Activated CD8-positive, alpha-beta memory T cell treated with anti-CD3 and anti-CD28 coated beads for 24 hours (primary cell): Measurements from ENCODE around the gene ERAP2.
"Not testable (repeated sequence)": the region's sequence is repeated elsewhere in the genome, so short reads cannot be mapped to it uniquely, and the experiment has no call there.

Experiments used
- DNase-seq: peaks from one replicate; pipeline ENCODE4 v3.0.0-alpha.2; 2020

ERAP2 gene

GRCh38 chr5:96903300-96903699 lies 27.0 kb downstream of the ERAP2 start:
- no peak for DNase-seq

- no peak for DNase-seq
Observed at GRCh38 chr5:96904054-96904931, 28.0 kb downstream of the ERAP2 start.

GRCh38 chr5:96905864-96906263 lies 29.6 kb downstream of the ERAP2 start:
- no peak for DNase-seq

DNA sequence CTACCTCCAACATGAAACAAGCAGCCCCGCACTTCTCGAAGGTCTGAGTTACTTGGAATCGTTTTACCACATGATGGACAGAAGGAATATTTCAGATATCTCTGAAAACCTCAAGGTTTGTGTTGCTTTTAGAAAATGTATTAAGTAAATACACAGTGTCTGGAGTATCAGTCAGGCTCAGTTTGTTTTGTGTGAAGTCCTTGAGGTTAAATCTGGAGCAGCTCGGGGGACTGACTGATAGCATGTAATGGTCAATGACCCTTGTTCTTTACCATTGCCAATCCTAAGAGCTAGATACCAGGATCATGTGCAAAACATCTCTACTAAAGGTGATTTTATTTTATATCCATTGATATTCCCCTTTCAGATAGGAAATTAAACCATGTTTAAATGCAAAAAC lies 32.7 kb downstream of the ERAP2 start:
- DNase-seq = no peak

DNA sequence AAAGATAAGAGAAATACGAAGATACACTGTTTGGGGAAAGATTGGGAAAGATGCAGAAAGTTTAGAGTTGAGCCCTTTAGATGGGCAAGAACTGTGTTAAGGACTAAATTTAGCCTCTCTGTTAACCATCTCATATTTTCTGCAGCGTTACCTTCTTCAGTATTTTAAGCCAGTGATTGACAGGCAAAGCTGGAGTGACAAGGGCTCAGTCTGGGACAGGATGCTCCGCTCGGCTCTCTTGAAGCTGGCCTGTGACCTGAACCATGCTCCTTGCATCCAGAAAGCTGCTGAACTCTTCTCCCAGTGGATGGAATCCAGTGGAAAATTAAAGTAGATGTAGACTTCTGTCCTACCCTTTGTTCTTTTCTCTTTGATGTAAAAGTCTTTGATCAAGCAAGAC lies 33.1 kb downstream of the ERAP2 start:
- no peak for DNase-seq

- DNase-seq = no peak
Observed at GRCh38 chr5:96911139-96911538, 34.8 kb downstream of the ERAP2 start.

- no peak for DNase-seq
Observed at GRCh38 chr5:96913233-96913632, 36.9 kb downstream of the ERAP2 start.

DNA sequence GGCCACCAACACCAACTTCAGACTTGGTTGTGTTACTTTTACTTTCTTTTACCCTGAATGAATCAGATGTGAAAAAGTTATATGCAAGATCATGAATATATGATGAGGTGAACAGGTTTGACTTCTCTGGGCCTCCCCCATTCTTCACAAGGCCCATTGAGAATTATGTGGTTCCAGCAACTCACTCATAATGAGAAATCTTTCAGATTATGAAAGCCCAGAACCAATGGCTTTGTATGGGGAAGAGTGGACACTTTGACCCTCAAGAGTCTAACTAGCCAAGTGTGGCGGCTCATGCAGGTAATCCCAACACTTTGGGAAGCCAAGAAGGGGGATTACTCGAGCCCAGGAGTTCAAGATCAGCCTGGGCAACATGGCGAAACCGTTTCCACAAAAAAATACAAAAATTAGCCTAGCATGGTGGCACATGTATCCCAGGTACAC lies 43.5 kb downstream of the ERAP2 start:
- DNase-seq = no peak

- DNase-seq = no peak
Observed at GRCh38 chr5:96920744-96921355, 44.5 kb downstream of the ERAP2 start.

DNA sequence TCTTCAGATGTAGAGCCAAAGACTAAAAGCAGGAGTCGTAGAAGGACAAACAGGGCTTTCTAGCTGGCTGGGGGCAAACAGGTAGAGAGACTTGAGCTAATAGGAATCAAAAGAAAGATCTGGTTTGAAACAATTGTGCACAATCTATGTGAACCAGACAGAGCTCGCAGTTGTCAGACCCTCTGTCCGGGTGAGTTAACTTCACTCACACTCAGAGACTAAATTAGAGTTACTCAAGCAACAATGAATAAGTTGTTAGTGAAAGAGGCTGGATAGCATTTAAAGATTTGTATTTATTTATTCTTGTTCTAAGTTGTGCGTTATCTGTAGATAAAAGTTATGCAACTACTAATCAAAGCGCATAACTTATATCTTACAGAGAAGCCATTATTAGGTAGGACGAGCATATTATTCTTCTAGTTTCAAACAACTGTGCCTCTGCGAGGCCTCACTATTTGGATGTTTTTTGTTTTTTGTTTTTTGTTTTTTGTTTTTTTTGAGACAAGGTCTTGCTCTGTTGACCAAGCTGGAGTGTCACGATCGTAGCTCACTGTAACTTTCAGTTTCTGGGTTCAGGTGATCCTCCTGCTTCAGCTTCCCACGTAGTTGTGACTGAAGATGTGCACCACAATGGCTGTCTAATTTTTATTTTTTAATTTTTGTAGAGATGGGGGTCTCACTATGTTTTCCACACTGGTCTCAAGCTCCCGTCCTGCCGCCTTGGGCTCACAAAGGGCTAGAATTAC lies 46.4 kb downstream of the ERAP2 start:
- DNase-seq = no peak

DNA sequence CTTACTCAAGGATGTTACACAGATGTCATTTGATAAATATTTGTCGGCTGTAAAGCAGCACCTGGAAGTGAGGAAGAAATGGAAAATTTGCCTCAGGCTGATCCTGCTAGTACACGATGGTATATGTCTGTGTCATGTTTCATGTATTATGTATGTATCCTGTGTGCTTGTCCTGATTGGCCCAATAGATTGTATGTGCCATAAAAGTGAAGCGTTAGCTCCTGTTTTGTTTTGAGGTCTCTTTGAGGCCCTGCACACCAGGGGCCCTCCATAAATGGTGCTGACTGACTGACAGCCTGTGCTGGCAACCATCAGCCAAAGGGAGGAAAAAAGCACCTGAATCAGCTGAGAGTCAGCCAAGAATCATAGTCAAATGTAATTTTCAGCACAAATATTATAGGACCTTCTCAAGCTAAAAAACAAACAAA lies 47.7 kb downstream of the ERAP2 start:
- no peak for DNase-seq

GRCh38 chr5:96926276-96926675 lies 50.0 kb downstream of the ERAP2 start:
- DNase-seq = no peak

GRCh38 chr5:96927008-96927407 lies 50.7 kb downstream of the ERAP2 start:
- no peak for DNase-seq

GRCh38 chr5:96928931-96929708 lies 52.8 kb downstream of the ERAP2 start:
- no peak for DNase-seq

DNA sequence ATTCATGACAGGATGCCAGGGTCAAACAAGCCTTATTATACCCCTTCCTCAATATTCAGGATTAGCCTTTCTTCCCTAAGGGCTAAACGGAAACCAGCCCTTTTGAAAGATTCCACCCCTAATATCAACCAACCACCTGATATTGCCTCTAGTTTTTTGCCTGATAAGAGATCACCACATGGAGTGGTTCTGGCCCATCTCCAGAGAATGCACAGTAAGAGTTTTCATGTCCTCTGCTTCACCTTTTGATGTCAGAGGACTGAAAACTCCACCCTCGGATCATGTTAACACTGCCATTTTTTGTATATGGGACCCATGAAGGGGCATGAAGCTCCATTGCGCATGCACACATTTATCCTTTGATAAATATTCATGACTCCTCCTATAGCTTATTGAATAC lies 53.8 kb downstream of the ERAP2 start:
- no peak for DNase-seq

DNA sequence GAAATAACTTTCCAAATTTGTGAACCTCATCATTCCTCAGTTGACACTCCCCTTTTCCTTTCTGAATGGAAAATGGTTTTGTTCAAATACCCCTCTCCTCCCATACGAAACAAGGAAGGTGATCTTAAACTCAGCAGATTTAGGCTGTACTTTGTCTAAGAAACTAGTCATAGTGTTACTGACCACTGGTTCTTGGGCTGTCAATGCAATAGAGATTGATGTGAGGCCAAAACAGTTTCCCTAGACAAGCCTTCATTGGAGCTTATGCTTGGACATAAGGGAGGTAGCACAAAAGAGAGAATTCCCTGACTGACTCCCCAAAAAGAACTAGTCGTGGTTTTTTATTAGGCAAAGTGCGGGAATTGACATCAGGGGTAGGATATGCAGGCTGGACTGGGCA lies 54.3 kb downstream of the ERAP2 start:
- DNase-seq = no peak

- not testable (repeated sequence) for DNase-seq
Observed at GRCh38 chr5:96931037-96931436, 54.7 kb downstream of the ERAP2 start.

- DNase-seq = no peak
Observed at GRCh38 chr5:96931605-96932004, 55.3 kb downstream of the ERAP2 start.

GRCh38 chr5:96932026-96932425 lies 55.7 kb downstream of the ERAP2 start:
- no peak for DNase-seq

GRCh38 chr5:96933764-96934707 lies 57.7 kb downstream of the ERAP2 start:
- DNase-seq = no peak

DNA sequence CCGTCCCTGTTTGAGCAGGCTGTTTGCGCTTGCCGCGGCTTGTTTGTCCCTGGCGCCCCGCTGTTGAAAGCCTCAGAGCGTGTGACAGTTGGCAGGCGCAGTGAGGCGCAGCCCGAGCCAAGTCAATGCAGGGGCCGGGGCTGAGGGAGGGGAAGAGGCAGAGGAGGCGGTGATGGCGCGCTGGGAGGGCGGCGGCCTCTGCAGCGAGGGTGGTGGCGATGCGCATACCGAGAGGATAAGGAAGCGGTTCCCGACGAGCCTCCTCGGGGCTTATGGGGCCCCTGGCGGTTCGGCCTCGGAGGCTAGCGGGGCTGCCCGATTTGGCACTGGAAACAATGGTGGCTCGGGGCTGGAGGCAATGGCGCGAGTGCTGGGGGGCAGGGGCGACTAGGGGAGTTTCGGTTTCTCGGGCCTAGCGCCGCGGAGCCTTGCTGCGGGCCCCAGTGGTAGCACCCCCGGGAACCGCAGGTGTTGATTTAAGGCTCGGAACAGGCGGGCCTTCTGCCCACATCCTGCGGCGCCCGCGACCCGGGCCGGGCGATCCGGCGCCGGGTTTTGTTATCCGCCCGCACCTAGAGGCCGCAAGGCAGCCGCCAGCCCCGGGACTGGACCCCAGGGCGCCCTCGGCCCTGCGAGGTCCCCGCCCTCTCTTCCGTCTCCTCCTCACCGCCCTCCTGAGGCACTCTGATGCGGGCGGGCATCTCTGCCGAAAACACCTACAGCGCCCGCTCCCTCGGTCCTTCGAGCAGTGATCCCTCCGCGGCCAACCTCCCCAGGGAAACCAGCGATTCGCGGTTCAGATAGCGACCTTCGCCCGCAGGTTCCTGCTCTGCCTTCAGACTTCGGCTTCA lies 58.6 kb downstream of the ERAP2 start:
- peak; percentile 96 for DNase-seq
